GM12878 (cell line): Measurements from ENCODE around the gene PSRC1. TPM values are rescaled to one million over a fixed set of nuclear protein-coding genes. Genes with fewer than 3 reads are reported as not detected.

ENCODE experiments used
- ATAC-seq: fragments of 200-7000 bp; cut with Tn5 transposase; 3 replicates; pipeline ENCODE4 v1.9.1; 2020; ENCODE audit warnings: mild to moderate bottlenecking, moderate library complexity
- BruUV-seq: library from RNA; stranded (reverse); fragments of 400-500 nt; replicated peaks from 2 replicates; lab custom pipeline; 2021; lab: Mats Ljungman, UMichigan
- CTCF ChIA-PET: fragments of 300-600 bp; sonication (Branson Sonifier 250); formaldehyde crosslinking; extraction: SDS; loops from one replicate; lab custom pipeline; 2021; ENCODE audit warnings: inconsistent platforms; lab: Yijun Ruan, JAX
- POLR2A ChIA-PET: fragments of 350-600 bp; formaldehyde crosslinking; extraction: SDS; loops from one replicate; lab custom pipeline; 2021; ENCODE audit warnings: inconsistent platforms; lab: Charles Lee
- RAD21 ChIA-PET: fragments of 300-600 bp; sonication (Branson Sonifier 250); formaldehyde crosslinking; loops from one replicate; lab custom pipeline; 2023; ENCODE audit warnings: antibody characterized with exemption; ENCODE audit not compliant: unreplicated experiment; lab: Charles Lee
- SMC1A ChIA-PET: fragments of 300-600 bp; sonication (Branson Sonifier 250); formaldehyde crosslinking; loops from one replicate; lab custom pipeline; 2023; ENCODE audit not compliant: unreplicated experiment, uncharacterized antibody; lab: Charles Lee
- DNase-seq: peaks from one replicate; pipeline ENCODE4 v3.0.0-alpha.2; 2011; ENCODE audit warnings: low read depth, low spot score
- FAIRE-seq: peaks from 3 replicates; lab custom pipeline; 2011; peaks lifted over from hg19 to GRCh38; lab: Jason Lieb, UNC
- H2AFZ ChIP-seq: 2 replicates; pipeline ENCODE4 v1.6.0; 2011; ENCODE audit warnings: low read depth, low read length, control low read depth; ENCODE audit not compliant: control insufficient read depth
- H3K27ac ChIP-seq: 2 replicates; pipeline ENCODE4 v1.5.1; 2011; ENCODE audit warnings: control low read depth; ENCODE audit not compliant: control insufficient read depth, insufficient read depth
- H3K27me3 ChIP-seq, 2 experiments: replicated peaks in 1 of 2; 2 replicates each; pipeline versions ENCODE4 v1.6.0 to v1.6.1; 2011; ENCODE audit warnings: low read length in 1 of 2; ENCODE audit not compliant: control insufficient read depth in 2 of 2, insufficient read depth in 2 of 2
- H3K36me3 ChIP-seq, 2 experiments: 2 replicates each; pipeline ENCODE4 v1.5.1; 2011; ENCODE audit warnings: low read length in 1 of 2; ENCODE audit not compliant: control insufficient read depth in 2 of 2, insufficient read depth in 2 of 2
- H3K4me1 ChIP-seq: 2 replicates; pipeline ENCODE4 v1.6.1; 2011; ENCODE audit warnings: mild to moderate bottlenecking, low read length, moderate library complexity, mixed read lengths; ENCODE audit not compliant: control insufficient read depth, insufficient read depth
- H3K4me2 ChIP-seq: 2 replicates; pipeline ENCODE4 v1.6.0; 2011; ENCODE audit warnings: control low read depth; ENCODE audit not compliant: control insufficient read depth, insufficient read depth
- H3K4me3 ChIP-seq: fragments of 200-600 bp; sonication (generic); 2 replicates; pipeline ENCODE4 v1.5.1; 2016
- H3K79me2 ChIP-seq: 2 replicates; pipeline ENCODE4 v1.6.0; 2011; ENCODE audit warnings: low read length; ENCODE audit not compliant: control insufficient read depth, insufficient read depth
- H3K9ac ChIP-seq: 2 replicates; pipeline ENCODE4 v1.8.0; 2011; ENCODE audit warnings: low read length, control low read depth, mixed read lengths; ENCODE audit not compliant: control insufficient read depth, insufficient read depth
- H3K9me3 ChIP-seq: replicated peaks from 3 replicates; pipeline ENCODE4 v1.5.1; 2011; ENCODE audit warnings: mild to moderate bottlenecking, low read length; ENCODE audit not compliant: control insufficient read depth, insufficient read depth
- H4K20me1 ChIP-seq: 2 replicates; pipeline ENCODE4 v1.6.0; 2011; ENCODE audit not compliant: control insufficient read depth, insufficient read depth
- ATF3 ChIP-seq: IDR thresholded peaks from 2 replicates; pipeline ENCODE4 v1.6.1; 2011; ENCODE audit warnings: low read depth, mild to moderate bottlenecking, low read length, moderate library complexity, borderline replicate concordance; ENCODE audit errors: extremely low read depth
- BMI1 ChIP-seq: fragments of 450-650 bp; IDR thresholded peaks from 2 replicates; pipeline ENCODE4 v1.6.1; 2016; ENCODE audit warnings: mild to moderate bottlenecking, moderate library complexity, borderline replicate concordance
- CBFB ChIP-seq: IDR thresholded peaks from 2 replicates; pipeline ENCODE4 v1.6.1; 2016; ENCODE audit warnings: antibody characterized with exemption, low read depth
- CEBPB ChIP-seq, 2 experiments: fragments of 150-350 bp in 1 of 2; IDR thresholded peaks; 2 replicates each; pipeline ENCODE4 v1.6.1; 2012 to 2014; ENCODE audit warnings: low read depth in 2 of 2, low read length in 2 of 2, borderline replicate concordance in 1 of 2, inconsistent platforms in 1 of 2
- DPF2 ChIP-seq: fragments of 450-650 bp; IDR thresholded peaks from 2 replicates; pipeline ENCODE4 v1.6.1; 2017; ENCODE audit warnings: mild to moderate bottlenecking
- GABPA ChIP-seq: IDR thresholded peaks from 2 replicates; pipeline ENCODE4 v1.6.1; 2014; ENCODE audit warnings: antibody characterized with exemption, low read depth, mild to moderate bottlenecking, inconsistent platforms
- MEF2A ChIP-seq: IDR thresholded peaks from 2 replicates; pipeline ENCODE4 v1.6.1; 2011; ENCODE audit warnings: low read depth, mild to moderate bottlenecking, low read length, moderate library complexity; ENCODE audit not compliant: insufficient read depth
- NKRF ChIP-seq: fragments of 450-650 bp; conservative IDR thresholded peaks from 2 replicates; pipeline ENCODE4 v1.6.1; 2017; ENCODE audit warnings: mild to moderate bottlenecking, moderate library complexity
- POLR2AphosphoS5 ChIP-seq: IDR thresholded peaks from 2 replicates; pipeline ENCODE4 v1.6.1; 2011; ENCODE audit warnings: mild to moderate bottlenecking, low read length, inconsistent platforms
- RELA ChIP-seq: fragments of 450-650 bp; IDR thresholded peaks from 2 replicates; pipeline ENCODE4 v1.8.0; 2014; ENCODE audit warnings: borderline replicate concordance; ENCODE audit not compliant: partially characterized antibody
- TARDBP ChIP-seq: IDR thresholded peaks from 2 replicates; pipeline ENCODE4 v1.6.1; 2016; ENCODE audit warnings: borderline replicate concordance
- TCF3 ChIP-seq: IDR thresholded peaks from 2 replicates; pipeline ENCODE4 v1.6.1; 2012; ENCODE audit warnings: low read depth, mild to moderate bottlenecking, low read length, borderline replicate concordance; ENCODE audit not compliant: insufficient read depth
- ZNF207 ChIP-seq: fragments of 450-650 bp; IDR thresholded peaks from 2 replicates; pipeline ENCODE4 v1.6.1; 2014; ENCODE audit warnings: antibody characterized with exemption, mild to moderate bottlenecking, borderline replicate concordance
- ZZZ3 ChIP-seq: IDR thresholded peaks from 2 replicates; pipeline ENCODE4 v1.6.1; 2011; ENCODE audit warnings: low read depth; ENCODE audit not compliant: control insufficient read depth, insufficient read length
- WGBS: methylation state at CpG from one replicate; pipeline ENCODE4 v1.1.6; 2016; ENCODE audit warnings: low lambda C conversion rate; ENCODE audit not compliant: insufficient replicate concordance, insufficient coverage; ENCODE audit errors: missing lambda C conversion rate; 5-methylcytosine and 5-hydroxymethylcytosine counted together
- in situ Hi-C: fragments of 300-500 bp; cut with MboI; formaldehyde crosslinking; loops from 9 replicates; pipeline ENCODE4 v1.14.3; 2018; ENCODE audit warnings: mixed read lengths
- intact Hi-C: fragments of 100-400 bp; cut with micrococcal nuclease; formaldehyde crosslinking; loops from one replicate; pipeline ENCODE4 v1.14.2; 2022; ENCODE audit not compliant: unreplicated experiment
- polyA plus RNA-seq, 11 experiments: library from polyadenylated mRNA; depleted of rRNA in 4 of 11; unstranded in 6 of 11; stranded (reverse) in 5 of 11; fragments of >200 nt; fragmentation: Nextera tagmentation in 4 of 11; fragmentation: Illumina TruSeq in 1 of 11; extraction: Ambion mirVana in 4 of 11; extraction: Trizol in 1 of 11; gene quantifications; 1 replicate in 1 of 11; 2 replicates in 10 of 11; pipeline versions ENCODE4 v1.2.1 to v1.2.3, GENCODE V29; 2011 to 2016; ENCODE audit warnings: inconsistent platforms in 2 of 11, missing spikeins in 2 of 11, low read depth in 1 of 11
- total RNA-seq, 4 experiments: library from RNA; depleted of rRNA in 3 of 4; stranded (reverse); fragments of >200 nt in 3 of 4; fragmentation: Illumina TruSeq in 1 of 4; extraction: Trizol in 1 of 4; gene quantifications; 2 replicates each; pipeline versions ENCODE4 v1.2.1 to v1.2.3, GENCODE V29; 2013 to 2021
- TF ChIP-seq, protein P1 (sequence below): fragments of 450-650 bp; IDR thresholded peaks from 2 replicates; pipeline ENCODE4 v1.6.1; 2017; ENCODE audit warnings: low read depth, mild to moderate bottlenecking, moderate library complexity
- TF ChIP-seq, protein P2 (sequence below): fragments of 450-650 bp; IDR thresholded peaks from 2 replicates; pipeline ENCODE4 v1.6.1; 2018; ENCODE audit warnings: mild to moderate bottlenecking, low read depth, moderate library complexity; ENCODE audit not compliant: partially characterized antibody
- TF ChIP-seq, protein P3 (sequence below): IDR thresholded peaks from 2 replicates; pipeline ENCODE4 v1.6.1; 2011; ENCODE audit warnings: low read depth, low read length, improper control_type of control experiment, borderline replicate concordance

Gene PSRC1
- total and polyA plus RNA-seq, 10 of the 15 experiments (the other 5 are each of a cell fraction or from before 2014, with no cell fraction given) = 1.2 to 11.8 (median 4.9) TPM

DNA sequence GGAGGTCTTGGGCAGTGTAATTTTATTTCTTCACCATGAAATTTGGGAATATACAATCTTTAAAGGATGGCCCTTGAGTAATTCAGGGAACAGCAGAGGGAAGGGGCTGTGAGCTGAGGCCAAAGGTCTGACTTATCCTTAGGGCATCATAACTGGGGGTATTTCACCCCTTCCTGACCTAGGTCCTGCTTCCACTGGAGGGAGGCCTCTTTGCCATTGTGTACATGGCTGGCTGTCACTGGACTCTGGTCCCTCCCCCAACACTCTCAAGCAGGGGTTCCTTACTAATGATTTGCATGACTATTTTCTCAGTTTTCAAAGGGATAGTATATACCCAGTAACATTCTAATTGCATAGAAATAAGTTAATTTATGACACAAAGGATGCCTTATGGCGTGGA, 7.2 kb upstream of the PSRC1 start:
- H3K9me3 ChIP-seq = no peaks in the 10 kb centered on the region
- peaks cover 0 to 1% of the 10 kb centered on the region in 2 experiments; a peak in 2 of 4 replicates for H3K27me3 ChIP-seq
- RAD21 ChIA-PET = no interaction called here
- no peaks in the 10 kb centered on the region for H3K36me3 ChIP-seq
- SMC1A ChIA-PET = interaction anchor here (1.1 kb wide), 1 partner anchor 11 kb away, joined by 3 read pairs; no protein-coding TSS in a partner anchor
- POLR2A ChIA-PET = no interaction called here
- TF ChIP-seq, protein P1, sequence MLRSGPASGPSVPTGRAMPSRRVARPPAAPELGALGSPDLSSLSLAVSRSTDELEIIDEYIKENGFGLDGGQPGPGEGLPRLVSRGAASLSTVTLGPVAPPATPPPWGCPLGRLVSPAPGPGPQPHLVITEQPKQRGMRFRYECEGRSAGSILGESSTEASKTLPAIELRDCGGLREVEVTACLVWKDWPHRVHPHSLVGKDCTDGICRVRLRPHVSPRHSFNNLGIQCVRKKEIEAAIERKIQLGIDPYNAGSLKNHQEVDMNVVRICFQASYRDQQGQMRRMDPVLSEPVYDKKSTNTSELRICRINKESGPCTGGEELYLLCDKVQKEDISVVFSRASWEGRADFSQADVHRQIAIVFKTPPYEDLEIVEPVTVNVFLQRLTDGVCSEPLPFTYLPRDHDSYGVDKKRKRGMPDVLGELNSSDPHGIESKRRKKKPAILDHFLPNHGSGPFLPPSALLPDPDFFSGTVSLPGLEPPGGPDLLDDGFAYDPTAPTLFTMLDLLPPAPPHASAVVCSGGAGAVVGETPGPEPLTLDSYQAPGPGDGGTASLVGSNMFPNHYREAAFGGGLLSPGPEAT = no peak
- TF ChIP-seq TARDBP (no peak), TCF3 (no peak), MEF2A (no peak), RELA (no peak), GABPA (no peak), DPF2 (no peak), POLR2AphosphoS5 (no peak), ZZZ3 (no peak), CEBPB (IDR thresholded peaks at IDR 0.05; ENCODE audit: borderline replicate concordance in 1 of 2, low read depth in 2 of 2, low read length in 2 of 2) (no peak), ZNF207 (no peak), BMI1 (no peak), CBFB (no peak), NKRF (no peak), ATF3 (no peak)
- TF ChIP-seq, protein P2, sequence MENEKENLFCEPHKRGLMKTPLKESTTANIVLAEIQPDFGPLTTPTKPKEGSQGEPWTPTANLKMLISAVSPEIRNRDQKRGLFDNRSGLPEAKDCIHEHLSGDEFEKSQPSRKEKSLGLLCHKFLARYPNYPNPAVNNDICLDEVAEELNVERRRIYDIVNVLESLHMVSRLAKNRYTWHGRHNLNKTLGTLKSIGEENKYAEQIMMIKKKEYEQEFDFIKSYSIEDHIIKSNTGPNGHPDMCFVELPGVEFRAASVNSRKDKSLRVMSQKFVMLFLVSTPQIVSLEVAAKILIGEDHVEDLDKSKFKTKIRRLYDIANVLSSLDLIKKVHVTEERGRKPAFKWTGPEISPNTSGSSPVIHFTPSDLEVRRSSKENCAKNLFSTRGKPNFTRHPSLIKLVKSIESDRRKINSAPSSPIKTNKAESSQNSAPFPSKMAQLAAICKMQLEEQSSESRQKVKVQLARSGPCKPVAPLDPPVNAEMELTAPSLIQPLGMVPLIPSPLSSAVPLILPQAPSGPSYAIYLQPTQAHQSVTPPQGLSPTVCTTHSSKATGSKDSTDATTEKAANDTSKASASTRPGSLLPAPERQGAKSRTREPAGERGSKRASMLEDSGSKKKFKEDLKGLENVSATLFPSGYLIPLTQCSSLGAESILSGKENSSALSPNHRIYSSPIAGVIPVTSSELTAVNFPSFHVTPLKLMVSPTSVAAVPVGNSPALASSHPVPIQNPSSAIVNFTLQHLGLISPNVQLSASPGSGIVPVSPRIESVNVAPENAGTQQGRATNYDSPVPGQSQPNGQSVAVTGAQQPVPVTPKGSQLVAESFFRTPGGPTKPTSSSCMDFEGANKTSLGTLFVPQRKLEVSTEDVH = no peak
- TF ChIP-seq, protein P3, sequence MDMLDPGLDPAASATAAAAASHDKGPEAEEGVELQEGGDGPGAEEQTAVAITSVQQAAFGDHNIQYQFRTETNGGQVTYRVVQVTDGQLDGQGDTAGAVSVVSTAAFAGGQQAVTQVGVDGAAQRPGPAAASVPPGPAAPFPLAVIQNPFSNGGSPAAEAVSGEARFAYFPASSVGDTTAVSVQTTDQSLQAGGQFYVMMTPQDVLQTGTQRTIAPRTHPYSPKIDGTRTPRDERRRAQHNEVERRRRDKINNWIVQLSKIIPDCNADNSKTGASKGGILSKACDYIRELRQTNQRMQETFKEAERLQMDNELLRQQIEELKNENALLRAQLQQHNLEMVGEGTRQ = no peak
- TF ChIP-seq, all 136 proteins: peak for 0
- intact Hi-C loops (no loop called here), in situ Hi-C loops (no loop called here)
- H3K27ac ChIP-seq = no peak overlapping the region
- peaks cover 5% of the 10 kb centered on the region; the same call in 1 of the 2 replicates for H3K4me1 ChIP-seq
- DNase-seq (no peak), FAIRE-seq (no peak), ATAC-seq (no peak)
- WGBS = 76% methylated on average over 1 of the region's 1 CpG
- H3K4me3 ChIP-seq = no peak overlapping the region
- no TSS peak for BruUV-seq
- no peaks in the 10 kb centered on the region for H3K79me2 ChIP-seq
- H3K9ac ChIP-seq = no peak overlapping the region
- H3K4me2 ChIP-seq = no peak overlapping the region
- no peak overlapping the region for H2AFZ ChIP-seq
- H4K20me1 ChIP-seq = no peaks in the 10 kb centered on the region
- CTCF ChIA-PET = interaction anchor here (0.7 kb wide), 1 partner anchor 243 kb away, joined by 4 read pairs; no protein-coding TSS in a partner anchor
